Lower leg skin (tissue), 3 donors: ENCODE data around the gene UBE2J2.

ENCODE experiments used
- CTCF ChIP-seq, 3 donors: fragments of 450-650 bp; IDR thresholded peaks; one replicate each; pipeline ENCODE4 v1.5.1; 2016; ENCODE audit warnings: antibody characterized with exemption in 3 of 3, mild to moderate bottlenecking in 3 of 3, moderate library complexity in 2 of 3
- POLR2A ChIP-seq, 2 donors: fragments of 450-650 bp; IDR thresholded peaks; one replicate each; pipeline ENCODE4 v1.6.1; 2016 to 2017; ENCODE audit warnings: antibody characterized with exemption in 2 of 2, mild to moderate bottlenecking in 1 of 2, moderate library complexity in 1 of 2

DNA sequence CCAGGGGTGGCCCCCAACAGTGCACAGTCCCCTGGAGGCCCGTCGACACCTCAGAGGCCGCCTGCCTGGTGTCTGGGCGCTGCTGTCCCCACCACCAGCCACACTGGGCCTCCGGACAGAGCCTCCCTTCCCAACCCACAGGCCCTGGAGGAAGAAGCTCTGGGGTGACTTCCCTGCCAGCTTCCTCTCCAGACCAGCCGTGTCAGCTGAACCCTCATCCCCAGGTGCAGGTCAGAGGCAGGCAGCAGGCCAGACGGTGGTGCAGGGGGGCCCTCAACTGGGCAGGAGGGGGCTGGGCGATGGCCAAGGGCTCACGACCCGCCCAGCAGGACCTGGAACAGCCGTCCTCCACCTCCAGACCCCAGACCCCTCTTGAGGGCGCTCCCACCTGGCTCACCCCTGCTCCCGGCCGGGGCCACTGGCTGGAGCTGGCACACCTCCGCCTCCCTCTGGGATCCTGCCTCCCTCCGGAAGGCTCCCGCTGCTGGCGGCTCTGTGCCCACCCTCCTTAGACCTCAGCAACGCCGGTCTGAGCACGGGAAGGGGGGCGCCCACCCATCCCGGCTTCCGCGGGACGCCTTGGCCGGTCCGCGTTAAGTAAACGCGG lies 67.8 kb downstream of the UBE2J2 start:
- TF ChIP-seq CTCF (IDR thresholded peaks at IDR 0.05) (no peak), POLR2A (IDR thresholded peaks at IDR 0.05) (no peak)
